ENCODE results near the gene CDC42BPB.

CDC42BPB gene

GRCh38 chr14:103057372-103058163, at the start of gene CDC42BPB:
CDC42BPB (minus strand) TSS chr14:103057549; CDS start chr14:103057173, 376 bp downstream.
- DNase-seq (ENCODE audit: low read depth in 2 of 2), result peak in 1 of 2 donors; percentile 21

GRCh38 chr14:103105580-103106150, 48.3 kb upstream of the CDC42BPB start:
- no peak for DNase-seq (ENCODE audit: low read depth in 2 of 2)

GRCh38 chr14:103104654-103105452, 47.5 kb upstream of the CDC42BPB start:
- peak; percentile 39 to 58 for DNase-seq (ENCODE audit: low read depth in 2 of 2)

GRCh38 chr14:103104389-103104653, 47.0 kb upstream of the CDC42BPB start:
- DNase-seq (ENCODE audit: low read depth in 2 of 2), result no peak

GRCh38 chr14:103103461-103104388, 46.4 kb upstream of the CDC42BPB start:
- no peak for DNase-seq (ENCODE audit: low read depth in 2 of 2)

- DNase-seq (ENCODE audit: low read depth in 2 of 2), result no peak
Observed at GRCh38 chr14:103102689-103103260, 45.4 kb upstream of the CDC42BPB start.

GRCh38 chr14:103101963-103102688, 44.8 kb upstream of the CDC42BPB start:
- no peak for DNase-seq (ENCODE audit: low read depth in 2 of 2)

- DNase-seq (ENCODE audit: low read depth in 2 of 2), result no peak
Observed at GRCh38 chr14:103101257-103101962, 44.1 kb upstream of the CDC42BPB start.

GRCh38 chr14:103100281-103101121, 43.2 kb upstream of the CDC42BPB start:
- DNase-seq (ENCODE audit: low read depth in 2 of 2), result no peak

- DNase-seq (ENCODE audit: low read depth in 2 of 2), result no peak
Observed at GRCh38 chr14:103099733-103100280, 42.5 kb upstream of the CDC42BPB start.

- no peak for DNase-seq (ENCODE audit: low read depth in 2 of 2)
Observed at GRCh38 chr14:103099081-103099732, 41.9 kb upstream of the CDC42BPB start.

GRCh38 chr14:103097994-103098957, 40.9 kb upstream of the CDC42BPB start:
- no peak for DNase-seq (ENCODE audit: low read depth in 2 of 2)

GRCh38 chr14:103097244-103097993, 40.1 kb upstream of the CDC42BPB start:
- no peak for DNase-seq (ENCODE audit: low read depth in 2 of 2)

GRCh38 chr14:103096387-103096786, 39.0 kb upstream of the CDC42BPB start:
- DNase-seq (ENCODE audit: low read depth in 2 of 2), result no peak

GRCh38 chr14:103095210-103095778, 37.9 kb upstream of the CDC42BPB start:
- no peak for DNase-seq (ENCODE audit: low read depth in 2 of 2)
